Pancreas (tissue), 10 donors: ENCODE data around the gene SIX5. TPM values are rescaled to one million over a fixed set of nuclear protein-coding genes. Genes with fewer than 3 reads are reported as not detected.

ENCODE experiments used
- ATAC-seq, 4 donors: fragments of 200-7000 bp; cut with Tn5 transposase; one replicate each; pipeline versions ENCODE4 v1.8.0 to v1.9.1; 2020; ENCODE audit warnings: mild to moderate bottlenecking in 4 of 4, moderate library complexity in 4 of 4
- DNase-seq, 6 donors: peaks; one replicate each; pipeline ENCODE4 v3.0.0-alpha.2; 2020
- FAIRE-seq: peaks from 2 replicates; lab custom pipeline; 2012; peaks lifted over from hg19 to GRCh38; lab: Jason Lieb, UNC
- H3K27ac ChIP-seq, 4 donors: fragments of 200-600 bp; sonication (generic); 1 replicate in 3 of 4; 2 replicates in 1 of 4; pipeline versions ENCODE4 v1.5.0 to v1.8.0; 2020
- H3K27me3 ChIP-seq, 4 donors: fragments of 200-600 bp; one replicate each; pipeline ENCODE4 v1.8.0; 2021
- H3K36me3 ChIP-seq, 3 donors: fragments of 200-600 bp; sonication (generic) in 1 of 3; one replicate each; pipeline versions ENCODE4 v1.5.0 to v1.8.0; 2020 to 2021
- H3K4me1 ChIP-seq, 3 donors: fragments of 200-600 bp; one replicate each; pipeline ENCODE4 v1.8.0; 2021
- H3K4me3 ChIP-seq, 4 donors: fragments of 200-600 bp; sonication (generic) in 2 of 4; one replicate each; pipeline versions ENCODE4 v1.5.0 to v1.8.0; 2020 to 2021
- H3K9me3 ChIP-seq, 4 donors: fragments of 200-600 bp; one replicate each; pipeline ENCODE4 v1.8.0; 2021
- CTCF ChIP-seq, 4 donors: fragments of 200-600 bp; sonication (generic) in 3 of 4; IDR thresholded peaks; one replicate each; pipeline versions ENCODE4 v1.5.0 to v1.8.0; 2021; ENCODE audit warnings: antibody characterized with exemption in 4 of 4
- WGBS, 2 donors: extraction: QIAGEN DNeasy Blood & Tissue Kit; methylation state at CpG; one replicate each; pipeline ENCODE4 v1.1.7; 2013; 5-methylcytosine and 5-hydroxymethylcytosine counted together
- intact Hi-C, 3 donors: fragments of 100-400 bp; cut with DNase I; formaldehyde crosslinking; loops; one replicate each; pipeline versions ENCODE4 v1.11.1 to v1.14.2; 2022
- polyA plus RNA-seq, 2 donors: library from polyadenylated mRNA; stranded (reverse); fragments of 200-250 nt; gene quantifications; one replicate each; pipeline ENCODE4 v1.2.3, GENCODE V29; 2013
- total RNA-seq, 6 donors: library from RNA; stranded (reverse); fragmentation: NEBNext Ultra II Directional in 4 of 6; extraction: Animal tissue kit (Norgen Biotek cat#: 25700) in 4 of 6; gene quantifications; one replicate each; pipeline versions ENCODE4 v1.2.1 to v1.2.4, GENCODE V29; 2021 to 2023
- donor health status: healthy with polysubstance abuse.
- donor health status: DM: no; HTN: no; CAD: no; lungs with moderate emphysema.
- donor health status: DM: no; HTN: no; CAD: no.
- donor health status: control.
- donor health status: control.
- donor health status: Bipolar disorder and iron deficiency.
- donor health status: DM: yes; HTN: yes; CAD: no.
- donor health status: DM: no; HTN: no; CAD: no.
- donor health status: DM: no; HTN: no; CAD: no.
- donor health status: DM: yes; HTN: yes; CAD: no.

Gene SIX5
- total and polyA plus RNA-seq, 8 donors, result 18.7 to 42.5 (median 28.0) TPM

- TF ChIP-seq CTCF (IDR thresholded peaks at IDR 0.05), result no peak
- intact Hi-C loops, result loop anchor here in 2 of 3 donors (5.0 to 10.0 kb wide), 2 partner anchors 198 to 201 kb away; no protein-coding TSS in a partner anchor
- H3K36me3 ChIP-seq, result no peaks in the 10 kb centered on the region
- no peak overlapping the region for H3K27ac ChIP-seq
- 74 to 82% methylated on average over 7 to 18 of the region's 18 CpGs for WGBS, 2 donors
- no peaks in the 10 kb centered on the region for H3K4me1 ChIP-seq
- no peaks in the 10 kb centered on the region for H3K9me3 ChIP-seq
- DNase-seq (no peak), FAIRE-seq (no peak), ATAC-seq (peak in 2 of 4 donors; percentile 2 to 5)
- no peak overlapping the region for H3K4me3 ChIP-seq
- H3K27me3 ChIP-seq, result no peaks in the 10 kb centered on the region
Observed at GRCh38 chr19:45816236-45817009, 47.4 kb upstream of the SIX5 start.

GRCh38 chr19:45815481-45816216 is 46.6 kb upstream of the SIX5 start:
- Histone ChIP-seq H3K27ac (no peak overlapping the region), H3K36me3 (no peaks in the 10 kb centered on the region), H3K27me3 (no peaks in the 10 kb centered on the region), H3K9me3 (no peaks in the 10 kb centered on the region), H3K4me1 (no peaks in the 10 kb centered on the region), H3K4me3 (peak overlapping the region in 1 of 4 donors; percentile 19)
- 53 to 55% methylated on average over 25 to 44 of the region's 44 CpGs for WGBS, 2 donors
- no peak for ATAC-seq
- peak in 1 of 6 donors; percentile 80 for DNase-seq
- TF ChIP-seq CTCF (IDR thresholded peaks at IDR 0.05), result no peak
- FAIRE-seq, result no peak
- intact Hi-C loops, result loop anchor here in 2 of 3 donors (5.0 to 10.0 kb wide), 2 partner anchors 199 to 202 kb away; no protein-coding TSS in a partner anchor

- Histone ChIP-seq H3K27ac (no peak within 1 kb of the TSS), H3K27me3 (no peaks in the 10 kb centered on the region), H3K9me3 (no peaks in the 10 kb centered on the region), H3K4me3 (peak within 1 kb of the TSS in 1 of 4 donors; percentile 19), H3K36me3 (no peaks in the 10 kb centered on the region), H3K4me1 (no peaks in the 10 kb centered on the region)
- FAIRE-seq (no peak), ATAC-seq (no peak), DNase-seq (peak in 1 of 6 donors; percentile 82)
- WGBS, 2 donors, result 63 to 66% methylated on average over 29 to 40 of the region's 40 CpGs
- no peak for TF ChIP-seq CTCF (IDR thresholded peaks at IDR 0.05)
- intact Hi-C loops, result loop anchor here in 2 of 3 donors (5.0 to 10.0 kb wide), 2 partner anchors 200 to 202 kb away; no protein-coding TSS in a partner anchor
Observed at GRCh38 chr19:45814851-45815480, 45.9 kb upstream of the SIX5 start, which contains the start of gene RSPH6A. Gene RSPH6A (minus strand): TSS chr19:45815308. CDS start chr19:45815176, 132 bp downstream.

GRCh38 chr19:45814166-45814780 is 45.2 kb upstream of the SIX5 start:
- H3K4me3 ChIP-seq, result no peak overlapping the region
- no peaks in the 10 kb centered on the region for H3K36me3 ChIP-seq
- no peaks in the 10 kb centered on the region for H3K4me1 ChIP-seq
- H3K27ac ChIP-seq, result no peak overlapping the region
- DNase-seq (no peak), FAIRE-seq (no peak), ATAC-seq (no peak)
- H3K27me3 ChIP-seq, result no peaks in the 10 kb centered on the region
- H3K9me3 ChIP-seq, result no peaks in the 10 kb centered on the region
- intact Hi-C loops, result loop anchor here in 1 of 3 donors (10.0 kb wide), 1 partner anchor 201 kb away; no protein-coding TSS in a partner anchor
- TF ChIP-seq CTCF (IDR thresholded peaks at IDR 0.05), result no peak
- WGBS, 2 donors, result 68 to 78% methylated on average over 12 of the region's 12 CpGs
